CD4-positive, alpha-beta T cell treated with Interleukin-4 for 1 hour (primary cell): ENCODE data around the gene LHFPL4.
"Not testable (repeated sequence)": the region's sequence is repeated elsewhere in the genome, so short reads cannot be mapped to it uniquely, and the experiment has no call there.

Experiments used
- DNase-seq, 2 donors: peaks; one replicate each; pipeline ENCODE4 v3.0.0-alpha.2; 2020 to 2022

The LHFPL4 gene

GRCh38 chr3:9534429-9534828, 19.2 kb downstream of the LHFPL4 start:
- DNase-seq: no peak

GRCh38 chr3:9525078-9525477, 28.5 kb downstream of the LHFPL4 start:
- no peak for DNase-seq

- DNase-seq: no peak
Observed at GRCh38 chr3:9514956-9515355, 38.7 kb downstream of the LHFPL4 start.

- no peak for DNase-seq
Observed at GRCh38 chr3:9514306-9514705, 39.3 kb downstream of the LHFPL4 start.

GRCh38 chr3:9512456-9513045, 41.1 kb downstream of the LHFPL4 start:
- no peak for DNase-seq

- DNase-seq: no peak
Observed at GRCh38 chr3:9508781-9509180, 44.8 kb downstream of the LHFPL4 start.

- no peak for DNase-seq
Observed at GRCh38 chr3:9507586-9508578, 45.7 kb downstream of the LHFPL4 start.

- peak; percentile 61 to 71 for DNase-seq
Observed at GRCh38 chr3:9503283-9503682, 50.3 kb downstream of the LHFPL4 start.

- no peak for DNase-seq
Observed at GRCh38 chr3:9501226-9501625, 52.4 kb downstream of the LHFPL4 start.

GRCh38 chr3:9500108-9501050, 53.2 kb downstream of the LHFPL4 start:
- peak; percentile 37 to 46 for DNase-seq

- DNase-seq: no peak
Observed at GRCh38 chr3:9499455-9500107, 54.0 kb downstream of the LHFPL4 start.

- no peak for DNase-seq
Observed at GRCh38 chr3:9498781-9499180, 54.8 kb downstream of the LHFPL4 start.

GRCh38 chr3:9497821-9498565, 55.6 kb downstream of the LHFPL4 start:
- DNase-seq: no peak

GRCh38 chr3:9496893-9497292, 56.7 kb downstream of the LHFPL4 start:
- no peak for DNase-seq

GRCh38 chr3:9494036-9494435, 59.6 kb downstream of the LHFPL4 start:
- not testable (repeated sequence) for DNase-seq

- no peak for DNase-seq
Observed at GRCh38 chr3:9491506-9491905, 62.1 kb downstream of the LHFPL4 start.

- no peak for DNase-seq
Observed at GRCh38 chr3:9485248-9485647, 68.4 kb downstream of the LHFPL4 start.

- no peak for DNase-seq
Observed at GRCh38 chr3:9480265-9480664, 73.4 kb downstream of the LHFPL4 start.

- no peak for DNase-seq
Observed at GRCh38 chr3:9476935-9477334, 76.7 kb downstream of the LHFPL4 start.

- no peak for DNase-seq
Observed at GRCh38 chr3:9474482-9474881, 79.1 kb downstream of the LHFPL4 start.

- no peak for DNase-seq
Observed at GRCh38 chr3:9473496-9474065, 80.0 kb downstream of the LHFPL4 start.
